T follicular helper cell (primary cell): ENCODE results near the gene SPON2.

Source experiments
- DNase-seq: peaks from one replicate; pipeline ENCODE4 v3.0.0-alpha.2; 2020; ENCODE audit warnings: low read depth
- total RNA-seq, 2 experiments: gene quantifications; one replicate each; lab custom pipeline; 2026; lab: John Stamatoyannopoulos, UW

Gene SPON2
- 1.9 to 11.5 reads per million in 2 experiments for total RNA-seq

GRCh38 chr4:1172228-1172851, at the start of gene SPON2:
Gene SPON2, minus strand, starts transcription at chr4:1172583.
- DNase-seq = no peak

DNA sequence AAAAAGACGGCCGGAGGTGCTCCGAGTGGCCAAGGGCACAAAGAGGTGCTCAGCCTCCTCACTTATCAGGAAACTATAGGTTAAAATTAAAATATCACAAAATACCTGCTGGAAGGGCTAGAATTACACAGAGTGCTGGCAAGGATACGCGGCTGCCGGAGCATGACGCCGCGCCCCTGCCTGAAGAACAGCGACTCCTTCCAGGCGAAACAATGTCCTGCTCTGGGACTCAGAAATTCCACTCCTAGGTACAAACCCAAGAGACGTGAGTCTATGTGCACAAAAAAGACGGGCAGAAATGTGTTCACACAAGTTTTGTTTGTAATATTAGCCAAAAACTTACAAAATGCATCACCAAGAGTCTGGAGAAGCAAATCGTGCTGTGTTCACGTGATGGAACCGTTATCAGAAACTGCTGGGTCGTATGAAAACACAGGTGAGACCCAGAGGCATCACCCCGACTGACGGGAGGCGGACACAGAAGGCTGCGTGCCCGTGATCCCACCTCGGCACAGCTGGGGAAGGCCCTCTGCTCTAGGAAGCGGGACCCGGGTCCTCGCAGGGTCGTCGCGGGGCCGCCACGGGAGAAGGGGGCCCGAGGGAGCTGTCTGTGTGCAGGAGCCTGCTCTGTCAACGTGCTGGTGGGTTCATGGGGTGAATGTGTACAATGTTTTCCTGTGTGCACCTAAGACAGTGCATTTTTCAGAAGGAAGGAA, 48.9 kb upstream of the SPON2 start:
- no peak for DNase-seq

- DNase-seq = no peak
Measured at GRCh38 chr4:1220566-1220965, 48.2 kb upstream of the SPON2 start.

GRCh38 chr4:1219566-1219950, 47.2 kb upstream of the SPON2 start:
- no peak for DNase-seq

GRCh38 chr4:1218634-1219565, 46.5 kb upstream of the SPON2 start:
- no peak for DNase-seq

GRCh38 chr4:1217366-1217765, 45.0 kb upstream of the SPON2 start:
- DNase-seq = no peak

DNA sequence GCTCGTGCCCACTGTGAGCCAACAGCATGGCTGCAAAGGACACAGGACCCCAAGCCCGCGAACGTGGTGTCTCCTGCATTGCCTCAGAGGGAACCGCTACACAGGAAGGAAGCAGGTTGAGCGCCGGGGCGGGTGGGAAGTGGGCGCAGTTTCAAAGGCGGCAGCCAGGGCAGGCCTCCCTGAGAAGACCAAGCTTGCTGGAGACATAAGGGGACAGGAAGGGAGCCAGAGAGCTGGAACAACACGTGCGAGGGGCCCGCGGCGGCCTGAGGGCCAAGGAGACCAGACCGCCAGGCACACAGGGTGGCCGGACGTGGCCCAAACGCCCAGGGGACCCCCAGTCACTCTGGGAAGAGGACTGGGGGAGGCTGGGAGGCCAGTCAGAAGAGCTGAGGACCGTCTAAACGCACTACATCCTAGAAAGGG, 44.5 kb upstream of the SPON2 start:
- peak; percentile 53 for DNase-seq

GRCh38 chr4:1216076-1216614, 43.8 kb upstream of the SPON2 start:
- DNase-seq = no peak

DNA sequence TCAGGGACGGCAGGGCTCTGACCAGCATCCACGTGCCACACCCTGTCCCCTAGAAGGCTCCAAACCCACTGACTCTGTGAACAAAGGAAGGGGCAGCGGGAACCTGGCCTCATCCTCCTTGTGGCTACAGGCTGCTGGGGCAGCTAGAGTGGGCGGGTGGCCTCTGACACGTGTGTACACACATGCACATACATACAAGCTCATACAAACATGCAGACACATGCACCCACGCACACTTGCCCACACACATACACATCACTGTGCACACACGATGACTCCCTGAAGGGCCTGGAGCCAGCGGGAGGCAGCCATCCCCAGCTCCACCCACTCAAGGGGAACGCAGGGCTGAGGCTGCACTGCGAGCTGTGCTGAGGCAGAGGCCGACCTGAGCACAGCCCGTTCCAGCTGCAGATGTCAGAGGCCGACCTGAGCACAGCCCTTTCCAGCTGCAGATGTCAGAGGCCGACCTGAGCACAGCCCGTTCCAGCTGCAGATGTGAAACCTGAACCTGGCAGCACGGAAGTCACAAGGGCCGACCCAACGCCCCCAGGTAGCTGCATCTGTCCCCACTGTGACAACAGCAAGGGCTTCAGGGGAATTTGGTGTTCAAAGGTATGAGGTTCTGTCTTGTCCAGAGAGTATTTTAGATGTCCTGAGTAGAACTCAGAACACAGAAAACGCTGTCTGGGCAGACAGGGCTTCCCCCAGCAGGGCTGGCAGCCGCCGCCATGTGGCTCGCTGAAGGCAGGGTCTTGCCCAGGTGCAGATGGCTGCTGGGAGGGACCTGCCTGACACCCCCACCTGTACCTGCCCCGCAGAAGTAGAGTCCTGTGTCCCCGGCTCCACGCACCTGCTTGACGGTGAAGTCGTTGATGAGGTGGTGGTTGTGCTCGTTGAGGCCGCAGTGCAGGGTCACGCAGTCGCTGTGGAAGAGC, 43.0 kb upstream of the SPON2 start:
- DNase-seq = no peak

DNA sequence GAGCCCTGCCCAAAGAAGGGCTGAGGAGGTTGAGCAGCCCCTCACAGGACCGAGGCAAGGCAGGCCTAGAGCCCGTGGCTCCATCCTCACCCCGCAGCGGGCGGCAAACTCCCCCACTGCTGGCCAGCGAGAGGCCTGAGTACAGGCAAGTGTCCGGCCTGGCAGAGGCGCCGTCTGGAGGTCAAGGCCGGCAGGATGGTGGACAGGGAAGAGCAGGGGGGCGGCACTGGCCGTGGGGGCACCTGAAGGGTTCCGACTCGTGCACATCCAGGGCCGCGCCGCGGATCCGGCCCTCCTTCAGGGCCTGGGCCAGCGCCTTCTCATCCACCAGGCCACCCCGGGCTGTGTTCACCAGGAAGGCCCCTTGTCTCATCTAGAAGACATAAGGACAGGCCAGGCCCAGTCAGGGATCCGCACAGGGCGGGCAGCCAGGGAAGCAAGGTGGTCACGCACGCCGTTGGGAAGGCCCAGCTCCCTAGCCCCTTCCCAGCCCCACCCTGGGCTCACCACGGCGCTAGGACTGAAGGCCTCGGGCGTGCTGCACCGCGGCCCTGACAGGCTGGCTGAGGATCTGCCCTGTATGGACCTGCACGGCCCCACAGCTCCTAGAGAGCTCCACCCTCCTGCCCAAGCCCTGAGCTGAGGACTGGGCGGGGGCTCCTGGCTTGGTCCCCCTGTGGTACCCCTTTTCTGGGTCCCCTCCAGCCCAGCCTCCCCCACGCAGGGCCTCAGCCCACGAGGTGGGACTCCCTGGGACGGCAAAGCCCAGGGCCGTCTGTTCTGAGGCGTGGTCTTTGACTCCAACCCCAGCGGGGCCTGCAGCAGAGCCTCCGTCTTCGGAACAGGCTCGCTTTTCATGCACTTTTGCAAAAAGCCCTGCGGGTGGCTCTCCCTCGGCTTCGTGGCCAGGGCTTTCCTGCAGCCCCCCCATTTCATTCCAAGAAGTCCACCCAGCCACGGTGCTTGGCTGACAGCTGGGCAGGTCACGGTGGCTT, 42.0 kb upstream of the SPON2 start:
- no peak for DNase-seq

DNA sequence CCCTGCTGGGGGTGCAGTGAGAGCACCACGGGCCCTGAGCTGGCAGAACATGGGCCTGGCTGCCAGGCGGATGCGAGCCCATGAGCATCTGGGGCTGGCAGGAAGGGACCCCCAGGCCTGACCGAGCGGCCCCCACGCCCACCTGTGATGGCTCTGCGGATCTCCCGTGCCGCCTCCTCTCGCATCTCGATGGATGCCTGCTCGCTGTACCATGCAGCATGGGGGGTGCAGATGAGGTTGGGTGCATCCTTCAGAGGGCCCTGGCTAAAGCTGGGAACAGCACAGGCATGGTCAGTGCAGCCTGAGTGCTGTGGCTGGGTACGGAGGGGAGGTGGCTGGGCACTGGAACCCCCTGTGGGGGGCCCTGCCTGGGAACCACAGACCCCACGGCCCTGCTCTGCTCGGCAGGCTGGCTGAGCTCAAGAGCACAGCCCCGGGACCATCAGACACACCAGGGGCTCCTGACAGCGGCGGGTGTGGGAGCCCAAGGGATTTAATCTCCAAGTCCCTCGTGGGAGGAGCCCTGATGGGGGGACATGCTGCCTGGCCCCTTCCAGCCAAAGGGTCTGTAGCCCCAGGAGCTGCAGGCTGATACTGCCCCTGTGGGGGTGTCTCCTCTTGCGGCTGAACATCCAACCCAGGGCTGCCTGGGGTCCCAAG, 41.1 kb upstream of the SPON2 start:
- DNase-seq = no peak

- no peak for DNase-seq
Measured at GRCh38 chr4:1212546-1213335, 40.4 kb upstream of the SPON2 start.

DNA sequence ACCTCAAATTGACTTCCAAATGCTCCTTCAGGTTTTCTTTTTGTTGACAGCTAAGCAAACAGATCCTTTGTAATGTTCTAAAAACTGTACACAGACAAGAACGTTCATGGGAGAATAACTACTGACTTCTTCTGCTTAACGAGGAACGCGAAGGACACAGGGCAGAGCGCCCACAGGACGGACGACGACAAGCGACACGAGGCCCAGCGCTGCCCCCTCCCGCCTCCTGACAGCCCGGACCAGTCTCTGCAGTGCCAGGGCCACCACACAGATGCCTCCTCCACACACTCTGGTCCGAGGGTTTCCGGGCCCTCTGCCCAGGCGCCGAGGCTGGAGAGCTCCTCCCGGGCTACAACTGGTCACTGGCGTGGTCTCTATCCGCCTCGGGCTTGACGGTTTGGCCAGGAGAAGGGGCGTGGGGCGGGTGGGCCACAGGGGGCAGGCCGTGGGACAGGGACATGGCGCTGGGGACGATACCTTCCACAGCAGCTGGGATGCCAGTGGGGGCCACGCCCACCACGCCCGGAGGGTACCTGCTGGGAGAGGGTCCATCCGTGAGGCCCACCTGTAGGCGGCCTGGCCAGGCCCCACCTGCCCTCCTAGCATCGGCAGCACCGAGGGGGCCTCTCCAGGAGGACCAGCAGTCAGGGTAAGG, 39.6 kb upstream of the SPON2 start:
- no peak for DNase-seq

- DNase-seq = no peak
Measured at GRCh38 chr4:1211371-1211770, 39.0 kb upstream of the SPON2 start.

GRCh38 chr4:1210971-1211370, 38.6 kb upstream of the SPON2 start:
- no peak for DNase-seq

GRCh38 chr4:1210241-1210841, 38.0 kb upstream of the SPON2 start:
- no peak for DNase-seq

- DNase-seq = no peak
Measured at GRCh38 chr4:1209821-1210220, 37.4 kb upstream of the SPON2 start.
